Endothelial cell of umbilical vein (primary cell): Measurements from ENCODE around the gene MAML2. TPM values are rescaled to one million over a fixed set of nuclear protein-coding genes. Genes with fewer than 3 reads are reported as not detected.

Source experiments
- BruUV-seq: library from RNA; stranded (reverse); fragments of 400-500 nt; replicated peaks from 2 replicates; lab custom pipeline; 2021; lab: Mats Ljungman, UMichigan
- CTCF ChIA-PET: fragments of 300-600, 350-600 bp; sonication (Branson Sonifier 250); formaldehyde crosslinking; loops from one replicate; lab custom pipeline; 2021; ENCODE audit warnings: antibody characterized with exemption, inconsistent platforms; lab: Charles Lee
- POLR2A ChIA-PET: fragments of 300-600, 350-600 bp; sonication (Branson Sonifier 250); formaldehyde crosslinking; loops from one replicate; lab custom pipeline; 2021; ENCODE audit warnings: antibody characterized with exemption, inconsistent platforms; lab: Charles Lee
- DNase-seq: peaks from one replicate; pipeline ENCODE4 v3.0.0-alpha.2; 2011; ENCODE audit warnings: low read depth, low spot score
- FAIRE-seq: peaks from 2 replicates; lab custom pipeline; 2011; peaks lifted over from hg19 to GRCh38; lab: Jason Lieb, UNC
- H2AFZ ChIP-seq: 2 replicates; pipeline ENCODE4 v1.6.0; 2012; ENCODE audit warnings: low read depth, low read length, control low read depth, inconsistent platforms
- H3K27ac ChIP-seq: 2 replicates; pipeline ENCODE4 v1.5.1; 2011; ENCODE audit warnings: low read depth, mild to moderate bottlenecking, control low read depth, low read length, moderate library complexity; ENCODE audit not compliant: insufficient read depth
- H3K27me3 ChIP-seq, 2 experiments: 2 replicates each; pipeline versions ENCODE4 v1.6.0 to v1.6.1; 2011; ENCODE audit warnings: low read length in 2 of 2, mixed read lengths in 1 of 2; ENCODE audit not compliant: control insufficient read depth in 2 of 2, insufficient read depth in 2 of 2
- H3K36me3 ChIP-seq, 2 experiments: 2 replicates in 1 of 2; 3 replicates in 1 of 2; pipeline ENCODE4 v1.5.1; 2011; ENCODE audit warnings: low read length in 2 of 2, mild to moderate bottlenecking in 1 of 2, moderate library complexity in 1 of 2; ENCODE audit not compliant: control insufficient read depth in 2 of 2, insufficient read depth in 2 of 2; ENCODE audit errors: extremely low read depth in 1 of 2
- H3K4me1 ChIP-seq: 3 replicates; pipeline ENCODE4 v1.5.1; 2011; ENCODE audit warnings: mild to moderate bottlenecking, low read length; ENCODE audit not compliant: control insufficient read depth, insufficient read depth; ENCODE audit errors: extremely low read depth
- H3K4me2 ChIP-seq: 2 replicates; pipeline ENCODE4 v1.6.1; 2011; ENCODE audit warnings: low read length, control low read depth, mixed read lengths; ENCODE audit not compliant: insufficient read depth
- H3K4me3 ChIP-seq, 3 experiments: fragments of 200-600 bp in 1 of 3; sonication (generic), shearing (Covaris generic) in 1 of 3; replicated peaks in 1 of 3; 2 replicates each; pipeline ENCODE4 v1.5.1; 2011 to 2016; ENCODE audit warnings: control low read depth in 3 of 3, low read length in 3 of 3, mild to moderate bottlenecking in 2 of 3, inconsistent platforms in 1 of 3, low read depth in 1 of 3, moderate library complexity in 1 of 3; ENCODE audit not compliant: insufficient read depth in 1 of 3
- H3K79me2 ChIP-seq: 2 replicates; pipeline ENCODE4 v1.6.0; 2012; ENCODE audit warnings: low read length, inconsistent platforms; ENCODE audit not compliant: control insufficient read depth, insufficient read depth
- H3K9ac ChIP-seq: replicated peaks from 2 replicates; pipeline ENCODE3; 2011; ENCODE audit warnings: low read length, control low read depth; ENCODE audit not compliant: insufficient read depth; ENCODE audit errors: extremely low read depth
- H3K9me1 ChIP-seq: replicated peaks from 3 replicates; pipeline ENCODE4 v1.6.0; 2011; ENCODE audit warnings: mild to moderate bottlenecking, low read length; ENCODE audit not compliant: control insufficient read depth, insufficient read depth; ENCODE audit errors: extremely low read depth
- H3K9me3 ChIP-seq: replicated peaks from 2 replicates; pipeline ENCODE4 v1.5.1; 2012; ENCODE audit warnings: low read length, inconsistent platforms; ENCODE audit not compliant: control insufficient read depth, insufficient read depth
- H4K20me1 ChIP-seq: replicated peaks from 2 replicates; pipeline ENCODE3; 2011; ENCODE audit warnings: mild to moderate bottlenecking, low read length; ENCODE audit not compliant: control insufficient read depth, insufficient read depth; ENCODE audit errors: extremely low read depth
- EZH2 ChIP-seq: IDR thresholded peaks from 2 replicates; pipeline ENCODE4 v1.6.1; 2012; ENCODE audit warnings: borderline replicate concordance, low read depth, mild to moderate bottlenecking, moderate library complexity, low read length, inconsistent platforms; ENCODE audit not compliant: severe bottlenecking
- FOS ChIP-seq: IDR thresholded peaks from 2 replicates; pipeline ENCODE4 v1.6.1; 2011; ENCODE audit warnings: mild to moderate bottlenecking, low read length, moderate library complexity, borderline replicate concordance; ENCODE audit not compliant: insufficient read depth
- GATA2 ChIP-seq: IDR thresholded peaks from 2 replicates; pipeline ENCODE4 v1.7.0; 2011; ENCODE audit warnings: low read depth, mild to moderate bottlenecking, moderate library complexity, mixed read lengths, low read length; ENCODE audit not compliant: insufficient read length, insufficient read depth
- JUN ChIP-seq: IDR thresholded peaks from 2 replicates; pipeline ENCODE4 v1.6.1; 2011; ENCODE audit warnings: borderline replicate concordance, low read depth; ENCODE audit not compliant: insufficient read length, insufficient read depth
- MYC ChIP-seq: IDR thresholded peaks from one replicate; pipeline ENCODE4 v1.6.1; 2011; ENCODE audit warnings: mild to moderate bottlenecking, low read depth, low read length
- POLR2A ChIP-seq: IDR thresholded peaks from 2 replicates; pipeline ENCODE4 v1.6.1; 2012; ENCODE audit warnings: low read depth, mild to moderate bottlenecking, control low read depth, low read length
- POLR2AphosphoS5 ChIP-seq: IDR thresholded peaks from 2 replicates; pipeline ENCODE4 v1.6.1; 2012; ENCODE audit warnings: low read depth, mild to moderate bottlenecking, control low read depth, low read length, moderate library complexity; ENCODE audit not compliant: insufficient read depth
- dilution Hi-C: fragments of 300-500 bp; cut with MboI; formaldehyde crosslinking; loops from one replicate; pipeline ENCODE4 v1.15.0; 2019; ENCODE audit warnings: low sequenced_read_pairs; ENCODE audit not compliant: extremely low pct_ligation_motif_present
- intact Hi-C: fragments of 100-400 bp; cut with micrococcal nuclease; formaldehyde crosslinking; loops from one replicate; pipeline ENCODE4 v1.10.0; 2022
- polyA plus RNA-seq, 4 experiments: library from polyadenylated mRNA; depleted of rRNA in 3 of 4; stranded (reverse) in 3 of 4; unstranded in 1 of 4; fragments of >200 nt; gene quantifications; 2 replicates each; pipeline versions ENCODE4 v1.2.1 to v1.2.3, GENCODE V29; 2011 to 2012; ENCODE audit warnings: missing spikeins in 1 of 4
- total RNA-seq: library from RNA; stranded (reverse); gene quantifications from 2 replicates; pipeline ENCODE4 v1.2.3, GENCODE V29; 2021
- TF ChIP-seq, protein P1 (sequence below), 2 donors: IDR thresholded peaks; 1 replicate in 1 of 2; 2 replicates in 1 of 2; pipeline ENCODE4 v1.5.1; 2011; ENCODE audit warnings: low read length in 2 of 2, mild to moderate bottlenecking in 2 of 2, moderate library complexity in 2 of 2, control low read depth in 1 of 2, inconsistent platforms in 1 of 2, low read depth in 1 of 2; ENCODE audit not compliant: insufficient read depth in 1 of 2; ENCODE audit errors: extremely low read depth in 1 of 2
- TF ChIP-seq, protein P2 (sequence below): IDR thresholded peaks from 2 replicates; pipeline ENCODE4 v1.6.1; 2011; ENCODE audit not compliant: insufficient read depth, insufficient read length

Gene MAML2
- total and polyA plus RNA-seq, 2 donors (not counting 3 experiments of a cell fraction or from before 2014, with no cell fraction given), result 12.4 to 16.8 TPM

DNA sequence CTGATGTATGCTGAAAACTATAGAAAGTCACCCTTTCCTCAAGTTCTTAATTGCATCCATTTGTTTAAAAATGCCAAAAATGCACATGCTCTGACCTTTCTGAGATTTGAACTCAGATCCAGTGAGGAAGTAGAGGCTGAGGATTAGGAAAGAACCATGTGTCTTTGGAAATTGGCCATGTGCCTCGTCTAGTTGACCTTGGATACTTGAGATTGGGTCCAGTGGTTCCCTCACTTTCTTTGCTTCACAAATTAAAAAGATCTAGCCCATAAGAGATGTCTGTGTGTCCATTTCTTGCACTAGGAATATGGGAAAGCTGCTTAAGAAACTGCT, 128.3 kb downstream of the MAML2 start:
- dilution Hi-C loops, result no loop called here
- no peak for TF ChIP-seq POLR2A
- TF ChIP-seq GATA2, result no peak
- no peak for TF ChIP-seq JUN
- no peak for TF ChIP-seq MYC
- TF ChIP-seq, protein P1, sequence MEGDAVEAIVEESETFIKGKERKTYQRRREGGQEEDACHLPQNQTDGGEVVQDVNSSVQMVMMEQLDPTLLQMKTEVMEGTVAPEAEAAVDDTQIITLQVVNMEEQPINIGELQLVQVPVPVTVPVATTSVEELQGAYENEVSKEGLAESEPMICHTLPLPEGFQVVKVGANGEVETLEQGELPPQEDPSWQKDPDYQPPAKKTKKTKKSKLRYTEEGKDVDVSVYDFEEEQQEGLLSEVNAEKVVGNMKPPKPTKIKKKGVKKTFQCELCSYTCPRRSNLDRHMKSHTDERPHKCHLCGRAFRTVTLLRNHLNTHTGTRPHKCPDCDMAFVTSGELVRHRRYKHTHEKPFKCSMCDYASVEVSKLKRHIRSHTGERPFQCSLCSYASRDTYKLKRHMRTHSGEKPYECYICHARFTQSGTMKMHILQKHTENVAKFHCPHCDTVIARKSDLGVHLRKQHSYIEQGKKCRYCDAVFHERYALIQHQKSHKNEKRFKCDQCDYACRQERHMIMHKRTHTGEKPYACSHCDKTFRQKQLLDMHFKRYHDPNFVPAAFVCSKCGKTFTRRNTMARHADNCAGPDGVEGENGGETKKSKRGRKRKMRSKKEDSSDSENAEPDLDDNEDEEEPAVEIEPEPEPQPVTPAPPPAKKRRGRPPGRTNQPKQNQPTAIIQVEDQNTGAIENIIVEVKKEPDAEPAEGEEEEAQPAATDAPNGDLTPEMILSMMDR (IDR thresholded peaks at IDR 0.05; ENCODE audit: extremely low read depth in 1 of 2, insufficient read depth in 1 of 2, low read depth in 1 of 2, low read length in 2 of 2), result no peak
- TF ChIP-seq, protein P2, sequence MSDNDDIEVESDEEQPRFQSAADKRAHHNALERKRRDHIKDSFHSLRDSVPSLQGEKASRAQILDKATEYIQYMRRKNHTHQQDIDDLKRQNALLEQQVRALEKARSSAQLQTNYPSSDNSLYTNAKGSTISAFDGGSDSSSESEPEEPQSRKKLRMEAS, result no peak
- TF ChIP-seq FOS, result no peak
- TF ChIP-seq EZH2, result no peak
- TF ChIP-seq POLR2AphosphoS5, result no peak
- no peak for DNase-seq
- Histone ChIP-seq H3K9ac (peak overlapping the region; percentile 63), H3K9me3 (no peaks in the 10 kb centered on the region), H3K27me3 (no peaks in the 10 kb centered on the region), H3K36me3 (no peaks in the 10 kb centered on the region), H3K4me1 (peaks cover 61% of the 10 kb centered on the region), H3K4me2 (peak overlapping the region; percentile 45), H4K20me1 (no peaks in the 10 kb centered on the region), H3K79me2 (peaks cover 7% of the 10 kb centered on the region), H3K27ac (peak overlapping the region; percentile 92), H3K9me1 (no peaks in the 10 kb centered on the region), H2AFZ (no peak overlapping the region), H3K4me3 (no peak overlapping the region)
- intact Hi-C loops, result loop anchor here (1.0 kb wide), 4 partner anchors 7 to 93 kb away; no protein-coding TSS in a partner anchor
- ChIA-PET POLR2A (interaction anchor here (1.7 kb wide), 1 partner anchor 175 kb away, joined by 4 read pairs; the partner anchor contains the start of genes CCDC82 and JRKL), CTCF (interaction anchor here (0.7 to 3.5 kb wide), 9 partner anchors 10 to 379 kb away, joined by 3 to 28 read pairs (median 4); partner anchors contain the start of gene MAML2)
- no TSS peak for BruUV-seq
- no peak for FAIRE-seq
